NCI-H2107 (cell line): ENCODE results near the gene TOX2.

Experiments used
- DNase-seq: peaks from one replicate; lab custom pipeline; 2025; lab: John Stamatoyannopoulos, UW

Gene TOX2

DNA sequence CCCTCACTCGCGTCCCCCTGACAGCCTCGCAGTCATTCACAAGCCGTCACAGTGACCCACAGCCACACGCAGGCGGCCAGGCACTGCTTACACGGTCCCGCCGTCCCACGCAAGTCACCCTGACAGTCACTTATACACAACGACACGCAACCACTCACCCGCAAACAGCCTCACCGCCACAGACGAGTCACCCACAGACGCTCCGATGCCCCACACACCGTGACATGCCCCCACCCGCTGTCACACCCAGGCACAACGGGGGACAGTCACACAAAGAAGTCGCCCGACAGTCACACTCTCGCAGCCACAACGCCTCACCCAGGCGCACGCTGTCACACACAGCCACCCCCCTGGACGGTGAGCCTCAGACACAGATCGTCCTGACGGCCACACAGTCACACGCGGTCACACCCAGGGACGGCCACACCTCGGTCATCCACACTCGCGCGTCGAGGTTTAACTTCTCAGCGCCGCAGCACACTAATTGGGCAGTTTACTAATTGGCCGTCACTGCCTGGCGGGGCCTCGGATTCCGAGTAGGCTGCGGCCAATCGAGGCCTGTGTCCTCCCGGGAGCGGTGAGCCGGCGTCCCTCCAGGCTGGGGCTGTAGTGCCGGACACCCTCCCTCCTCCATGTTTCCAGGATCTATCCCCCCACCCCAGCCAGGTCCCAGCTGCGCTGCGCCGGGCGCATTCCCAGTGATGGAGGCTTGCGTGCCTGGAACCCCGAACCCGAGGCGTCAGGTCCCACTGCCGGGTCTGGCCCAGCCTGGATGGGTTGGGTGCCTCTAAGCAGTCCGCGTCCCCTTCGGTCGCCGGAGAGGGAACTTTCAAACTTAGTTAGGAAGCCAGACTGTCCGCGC lies 790 bp downstream of the TOX2 start:
- DNase-seq: no peak

DNA sequence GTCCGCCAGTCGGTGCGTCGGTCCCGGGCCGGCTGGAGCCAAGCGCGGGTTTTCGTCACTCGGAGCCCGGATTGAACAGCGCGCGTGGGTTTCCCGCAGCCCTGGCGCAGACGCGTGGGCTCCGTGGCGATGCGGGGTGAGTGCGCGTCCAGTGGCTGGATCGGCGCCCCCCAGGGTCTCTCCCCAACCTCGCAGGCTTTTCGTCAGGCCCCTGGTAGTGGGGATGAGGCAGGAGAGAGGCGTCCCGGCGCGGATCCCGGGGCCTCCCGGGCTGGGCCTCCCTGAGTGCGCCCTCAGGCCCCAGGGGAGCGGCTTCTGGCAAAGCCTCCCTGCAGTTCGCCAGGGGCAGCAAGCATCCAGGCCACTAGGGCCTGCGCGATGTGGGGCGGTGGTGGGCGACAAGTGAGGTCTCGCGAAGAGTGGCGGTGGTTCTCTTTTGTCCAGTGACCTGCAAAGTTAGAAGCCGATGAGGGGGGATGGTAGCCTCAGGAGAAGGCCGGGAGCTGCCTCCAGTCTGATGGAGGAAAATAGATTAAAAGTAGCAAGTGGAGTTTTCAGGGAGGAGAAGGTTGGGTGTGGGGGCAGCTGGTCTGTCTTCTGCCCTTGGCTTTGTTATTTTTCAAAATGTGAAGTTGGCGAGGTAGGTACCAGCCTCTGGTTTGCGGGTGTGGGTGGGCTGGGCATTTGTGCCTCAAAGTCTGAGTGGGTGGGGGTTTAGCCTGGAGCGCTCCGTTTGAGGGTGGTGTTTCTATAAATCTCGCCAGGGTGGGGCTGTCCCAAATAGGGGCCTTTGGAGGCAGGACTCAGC lies 1.6 kb downstream of the TOX2 start:
- no peak for DNase-seq

DNA sequence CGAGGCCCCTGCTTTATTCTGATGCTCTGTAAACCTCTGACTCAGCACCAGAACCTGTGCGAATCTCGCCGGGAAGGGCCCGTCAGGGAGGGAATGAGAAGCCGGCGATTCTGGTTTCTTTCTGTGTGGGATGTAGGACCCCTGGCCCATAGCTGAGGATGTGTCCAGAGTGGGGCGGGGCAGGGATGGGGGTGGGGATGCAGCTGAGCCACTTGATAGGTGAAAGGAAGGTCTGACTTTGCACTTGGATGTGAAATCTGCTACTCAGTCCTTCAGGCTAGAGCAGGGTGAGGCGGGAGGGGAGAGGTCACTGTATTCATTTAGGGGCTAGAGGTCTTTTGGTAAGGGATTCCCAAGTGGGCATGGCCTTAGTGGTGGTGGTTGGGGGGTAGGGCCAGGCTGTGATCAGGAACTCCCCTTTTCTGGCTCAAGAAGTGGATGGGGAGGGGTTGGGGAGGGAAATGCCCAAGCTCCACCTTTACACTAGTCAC lies 2.3 kb downstream of the TOX2 start:
- no peak for DNase-seq

DNA sequence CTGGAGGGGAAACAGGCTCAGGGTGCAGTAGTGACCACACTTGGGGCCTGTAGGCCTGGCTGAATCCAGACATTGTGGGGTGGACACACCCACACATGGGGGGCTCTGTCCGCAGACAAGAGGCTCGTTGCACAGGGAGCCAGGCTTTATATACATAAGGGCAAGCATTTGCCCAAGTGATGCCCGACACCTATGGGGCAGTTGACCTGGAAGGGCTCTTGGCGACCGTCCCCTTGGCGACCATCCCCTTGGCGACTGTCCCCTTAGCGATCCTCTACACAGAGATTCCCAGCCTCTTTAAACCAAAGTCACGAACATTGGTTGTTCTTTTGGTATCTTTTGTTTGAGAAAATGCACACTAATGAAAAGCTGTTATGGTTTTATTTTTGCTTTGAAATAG lies 2.7 kb downstream of the TOX2 start:
- no peak for DNase-seq

DNA sequence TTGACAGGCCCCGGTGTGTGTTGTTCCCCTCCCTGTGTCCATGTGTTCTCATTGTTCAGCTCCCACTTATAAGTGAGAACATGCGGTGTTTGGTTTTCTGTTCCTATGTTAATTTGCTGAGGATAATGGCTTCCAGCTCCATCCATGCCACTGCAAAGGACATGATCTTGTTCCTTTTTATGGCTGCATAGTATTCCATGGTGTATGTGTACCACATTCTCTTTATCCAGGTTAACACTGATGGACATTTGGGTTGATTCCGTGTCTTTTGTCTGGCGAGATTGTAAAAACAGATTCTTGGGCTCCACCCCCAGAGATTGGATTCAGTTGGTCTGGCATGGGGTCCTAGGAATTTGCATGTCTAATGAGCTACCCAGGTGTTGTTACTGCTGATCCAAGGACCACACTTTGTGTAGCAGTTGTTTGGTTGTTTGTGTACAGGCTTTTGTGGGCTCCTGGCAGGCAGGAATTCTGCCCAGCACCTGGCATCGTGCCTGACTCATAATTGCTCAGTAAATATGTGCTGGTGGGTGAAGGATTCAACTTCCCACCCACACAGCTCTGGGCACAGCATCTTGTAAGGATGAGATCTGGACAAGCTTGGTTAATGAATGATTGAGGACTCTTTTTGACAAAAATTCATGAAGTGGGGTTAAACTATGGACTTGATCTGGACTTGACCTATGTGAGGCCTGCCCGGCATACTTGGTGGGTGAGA lies 5.2 kb downstream of the TOX2 start:
- DNase-seq: no peak

DNA sequence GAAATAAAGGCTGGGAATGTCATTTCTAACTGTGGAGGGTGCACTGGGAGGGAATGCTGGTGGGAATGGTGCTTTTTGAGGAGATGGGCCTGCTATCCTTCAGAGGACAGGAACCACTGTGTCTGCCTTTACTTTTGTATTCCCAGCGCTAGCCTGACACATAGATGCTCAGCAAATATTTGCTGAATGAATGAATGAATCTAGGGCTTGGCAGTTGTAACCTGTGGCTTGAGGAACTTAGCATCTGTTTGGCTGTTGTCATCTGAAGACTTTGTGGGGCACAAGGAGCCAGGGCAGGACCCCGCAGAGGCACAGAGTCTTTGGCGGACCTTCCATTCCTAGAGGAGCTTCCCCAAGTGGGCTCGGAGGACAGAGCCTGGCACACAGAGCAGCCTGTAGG lies 6.1 kb downstream of the TOX2 start:
- DNase-seq: no peak

DNA sequence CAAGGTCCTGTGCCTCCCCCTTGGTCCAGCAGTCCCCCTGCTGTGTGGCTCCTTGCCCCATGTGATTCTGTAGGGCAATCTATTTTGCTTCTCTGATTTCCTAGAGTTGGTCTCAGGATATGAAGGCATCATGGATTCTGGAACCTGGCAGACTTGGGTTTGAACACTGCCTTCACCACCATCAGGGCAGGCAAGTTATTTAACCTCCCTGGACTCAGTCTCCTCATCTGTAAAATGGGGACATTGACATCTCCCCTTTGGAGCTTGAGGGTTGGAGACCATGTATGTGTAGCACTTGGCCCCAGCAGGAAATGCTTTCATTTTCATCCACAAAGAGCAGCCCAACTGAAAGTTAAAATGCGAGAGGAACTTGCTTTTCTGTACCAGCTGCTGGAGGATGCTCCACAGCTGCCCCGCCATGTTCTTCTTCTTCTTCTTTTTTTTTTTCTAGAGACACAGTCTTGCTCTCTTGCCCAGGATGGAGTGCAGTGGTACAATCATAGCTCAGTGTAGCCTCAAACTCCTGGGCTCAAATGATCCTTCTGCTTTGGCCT lies 6.7 kb downstream of the TOX2 start:
- no peak for DNase-seq

DNA sequence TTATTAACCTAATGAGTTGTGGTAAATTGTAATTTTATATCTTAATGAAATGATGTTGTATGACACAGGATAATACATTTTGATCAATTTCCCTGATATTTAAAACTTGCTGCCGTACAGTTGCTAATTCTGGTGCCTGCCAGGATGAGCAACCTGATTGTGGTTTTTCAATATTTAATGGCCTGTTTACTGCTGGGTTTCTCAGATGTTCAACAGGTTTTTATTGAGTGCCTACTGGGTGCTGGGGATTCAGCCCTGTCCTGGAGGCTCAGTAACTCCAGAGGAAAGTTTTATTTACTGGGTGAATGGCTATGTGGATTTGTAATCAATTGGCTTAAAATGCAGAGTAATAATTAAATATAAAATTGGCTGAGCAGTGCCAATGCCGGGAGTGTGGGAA lies 8.0 kb downstream of the TOX2 start:
- no peak for DNase-seq

DNA sequence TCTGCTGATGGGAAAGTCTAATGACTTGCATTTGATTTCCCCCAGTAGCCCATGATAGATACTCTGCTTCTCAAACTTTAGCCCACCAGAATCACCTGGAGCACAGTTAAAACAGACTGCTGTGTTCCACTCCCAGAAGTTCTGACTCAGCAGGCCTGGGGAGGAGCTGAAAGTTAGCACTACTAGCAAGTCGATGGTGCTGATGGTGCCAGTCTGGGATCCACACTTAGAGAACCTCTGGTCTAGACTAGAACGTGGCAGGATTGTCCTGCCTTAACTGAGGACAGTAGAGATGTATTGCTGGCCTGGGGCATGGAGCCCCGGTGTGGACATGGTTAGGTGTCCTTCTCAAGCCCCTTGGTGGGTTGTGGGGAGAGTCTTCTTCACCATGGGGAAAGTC lies 8.7 kb downstream of the TOX2 start:
- DNase-seq: no peak

DNA sequence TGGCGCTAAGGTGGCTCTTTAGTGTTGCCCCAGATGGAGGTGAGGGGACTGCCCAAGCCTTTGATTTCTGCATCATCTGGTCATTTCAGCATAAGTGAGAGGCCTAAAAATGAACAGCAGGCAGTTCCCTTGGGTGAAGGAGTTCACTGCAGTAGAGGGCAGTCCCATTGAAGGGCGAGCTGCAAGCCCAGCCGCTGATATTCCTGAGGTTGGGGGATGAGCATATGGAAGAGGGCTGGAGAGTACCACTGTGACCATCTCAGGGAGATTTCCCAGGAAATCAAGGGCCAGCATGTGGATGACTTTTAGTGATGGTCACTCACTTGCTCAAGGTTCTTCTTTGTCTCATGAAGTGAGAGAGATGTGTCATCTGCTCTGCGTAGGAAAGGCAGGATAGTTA lies 9.3 kb downstream of the TOX2 start:
- no peak for DNase-seq

DNA sequence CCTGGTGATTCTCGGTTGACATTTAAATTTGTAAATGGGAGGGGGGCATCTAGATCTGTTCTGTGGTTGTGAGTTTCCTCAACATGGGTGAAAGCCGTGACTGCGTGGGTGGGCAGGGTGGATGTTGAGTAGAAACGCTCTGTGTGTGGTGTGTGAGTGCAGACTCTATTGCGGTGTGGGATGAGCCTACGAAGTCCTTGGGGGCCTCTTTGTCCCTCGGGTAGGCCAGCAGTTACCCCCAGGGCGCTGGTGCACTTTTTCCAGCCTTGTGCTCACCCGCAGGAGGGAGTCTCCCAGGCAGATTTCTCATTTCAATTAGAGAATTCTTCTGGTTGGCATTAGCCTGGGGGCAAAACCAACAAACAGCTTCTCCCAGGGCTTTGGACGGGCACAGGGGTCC lies 10.6 kb downstream of the TOX2 start:
- DNase-seq: no peak

DNA sequence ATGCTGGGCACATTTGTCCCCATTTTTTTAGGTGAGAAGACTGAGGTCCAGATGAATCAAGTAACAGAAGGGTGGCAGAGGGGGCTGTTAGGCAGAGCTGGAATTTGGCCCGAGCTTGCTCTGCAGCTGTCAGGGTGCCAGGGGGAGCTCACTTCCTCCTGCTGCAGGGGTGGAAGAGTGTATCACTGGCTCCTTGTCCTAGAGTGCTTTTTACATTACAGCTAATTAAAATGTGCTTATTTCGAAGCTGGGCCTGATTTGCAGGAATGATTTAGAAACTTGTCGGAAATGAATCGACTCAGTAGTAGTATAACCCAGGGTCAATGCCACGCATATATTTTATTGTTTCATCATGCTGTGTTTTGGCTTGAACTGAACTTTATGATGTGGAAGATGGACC lies 11.1 kb downstream of the TOX2 start:
- no peak for DNase-seq

DNA sequence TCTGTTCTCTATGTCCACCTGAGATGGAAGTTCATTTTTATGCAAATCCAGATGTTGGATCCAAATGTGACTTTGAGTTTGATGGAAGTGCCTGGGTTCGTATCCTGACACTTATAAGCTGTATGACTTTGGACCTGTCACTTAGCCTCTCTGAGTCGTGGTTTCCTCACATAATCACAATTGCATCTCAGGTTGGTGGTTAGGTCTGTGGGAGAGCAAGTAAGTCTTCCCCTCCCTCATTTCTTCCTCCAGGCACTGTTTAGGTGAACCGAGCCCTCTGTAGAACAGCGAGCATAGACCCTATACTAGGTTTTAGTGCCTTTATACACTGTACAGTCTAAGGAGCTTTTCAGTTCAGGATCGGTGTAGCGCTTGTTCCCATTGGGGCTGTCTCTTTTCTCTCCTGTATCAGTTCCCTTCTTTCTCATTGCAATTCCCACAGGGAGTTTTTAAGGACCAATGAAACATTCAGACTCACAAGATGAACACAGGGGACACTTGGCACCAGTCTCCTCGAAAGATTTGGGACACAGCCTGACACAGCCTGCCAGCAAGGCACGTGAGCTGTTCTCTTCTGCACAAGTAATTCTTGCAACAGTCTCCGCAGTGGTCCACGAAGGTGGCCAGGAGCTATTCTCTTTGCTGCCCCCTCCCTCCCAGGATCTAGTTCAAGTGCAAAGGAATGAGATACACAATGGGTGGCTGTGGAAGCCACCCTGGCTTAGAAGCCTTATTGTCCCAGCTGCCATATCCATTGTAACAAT lies 11.8 kb downstream of the TOX2 start:
- DNase-seq: no peak

DNA sequence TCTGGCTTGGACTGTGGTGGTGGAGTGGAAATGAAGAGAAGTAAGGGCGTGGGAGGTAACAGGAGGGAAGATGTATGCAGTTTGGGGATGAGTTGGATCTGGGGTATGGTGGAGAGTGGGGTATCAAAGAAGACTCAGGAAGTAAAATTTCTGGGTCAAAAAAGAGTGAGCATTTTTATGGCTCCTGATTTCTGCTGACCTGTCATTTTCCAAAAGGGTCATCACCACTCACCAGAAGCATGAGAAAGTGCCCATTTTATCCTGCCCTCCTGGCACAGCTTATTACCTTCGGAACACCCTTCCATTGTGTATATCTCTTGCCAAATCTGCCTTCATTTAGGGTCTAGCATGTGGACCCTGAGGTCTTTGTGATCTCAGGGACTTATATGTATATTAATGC lies 17.3 kb downstream of the TOX2 start:
- no peak for DNase-seq

DNA sequence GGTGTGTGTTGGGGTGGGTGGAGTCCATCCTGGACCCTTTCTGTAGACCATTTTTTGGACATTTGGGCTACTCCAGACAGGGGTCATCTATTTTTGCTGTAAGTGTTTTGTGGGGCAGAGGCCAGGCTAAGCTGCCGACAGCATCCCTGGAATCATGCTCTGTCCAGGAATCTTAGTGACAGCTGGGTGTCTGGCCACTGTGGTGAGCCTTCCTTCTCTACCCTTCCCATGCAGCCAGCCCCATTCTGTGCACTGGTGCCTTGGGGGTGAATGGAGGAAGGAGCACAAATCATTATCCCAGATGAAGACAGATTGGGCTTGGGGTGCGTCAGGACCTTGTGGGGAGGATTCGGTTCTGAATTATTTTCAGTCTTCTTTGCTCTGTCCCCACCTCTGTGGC lies 20.2 kb downstream of the TOX2 start:
- DNase-seq: no peak

DNA sequence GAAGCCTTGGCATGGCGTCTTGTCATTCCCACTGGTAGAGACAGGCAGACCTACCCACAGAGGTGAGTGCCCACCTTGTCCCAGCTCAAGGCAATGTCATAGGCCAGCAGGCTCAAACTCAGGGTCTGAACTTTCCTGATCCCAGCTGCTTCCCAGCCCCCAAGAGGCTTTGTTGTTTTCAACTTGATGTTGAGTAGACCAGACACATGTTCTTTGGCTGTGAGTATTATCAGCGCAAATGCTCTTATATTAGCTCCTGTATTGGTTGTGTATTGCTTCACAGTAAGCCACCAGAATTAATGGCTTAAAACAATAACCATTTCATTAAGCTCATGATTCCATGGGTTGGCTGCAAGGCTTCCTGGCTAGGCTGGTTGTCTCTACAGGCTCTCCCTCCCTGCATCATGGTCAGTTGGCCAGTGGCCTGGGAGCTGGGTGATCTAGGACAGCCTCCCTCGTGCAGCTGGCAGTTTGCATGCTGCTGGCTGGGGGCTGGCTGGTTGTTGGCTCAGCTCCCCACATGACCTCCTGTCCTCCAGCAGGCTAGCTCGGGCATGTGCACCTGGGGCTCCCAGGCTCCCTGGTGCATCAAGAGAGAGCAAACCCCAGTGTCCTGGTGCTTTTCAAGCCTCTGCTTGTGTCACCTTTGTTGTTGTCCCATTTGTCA lies 21.6 kb downstream of the TOX2 start:
- no peak for DNase-seq

DNA sequence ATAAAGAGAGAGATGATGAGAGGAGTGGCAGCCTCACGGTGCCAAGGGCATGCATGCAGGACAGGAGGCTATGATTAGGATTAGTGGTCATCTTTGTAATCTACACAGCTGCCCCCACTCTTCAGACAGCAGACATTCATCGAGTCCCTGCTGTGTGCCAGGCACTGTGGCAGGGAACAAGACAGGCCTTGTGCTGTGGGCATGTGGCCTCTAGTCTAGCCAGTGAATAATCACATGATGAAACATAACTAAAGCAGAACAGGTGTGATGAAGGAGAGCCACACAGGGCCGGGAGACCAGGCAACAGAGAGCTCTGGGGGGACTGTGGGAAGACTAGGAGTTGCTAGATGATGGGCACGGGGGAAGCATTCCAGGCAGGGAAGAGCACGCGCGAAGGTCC lies 22.2 kb downstream of the TOX2 start:
- no peak for DNase-seq

DNA sequence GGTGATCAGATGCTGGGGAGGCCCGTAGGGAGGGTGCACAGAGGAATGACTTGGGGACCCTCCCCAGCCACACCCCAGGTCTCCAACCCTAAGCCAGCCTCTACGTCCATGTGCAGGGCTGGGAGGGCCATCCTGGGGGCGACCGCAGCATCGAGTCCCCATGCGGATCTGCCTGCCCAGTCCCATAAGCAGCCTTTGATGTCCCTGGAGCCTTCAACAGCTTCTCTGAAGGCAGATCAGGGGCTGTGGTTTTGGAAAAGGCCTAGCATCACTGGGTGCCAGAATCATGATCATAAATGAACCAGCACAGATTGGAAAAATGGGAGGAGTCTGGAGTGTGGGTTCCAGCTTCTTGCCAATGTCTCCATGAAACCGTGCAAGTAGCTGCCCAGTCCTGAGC lies 22.9 kb downstream of the TOX2 start:
- DNase-seq: no peak

DNA sequence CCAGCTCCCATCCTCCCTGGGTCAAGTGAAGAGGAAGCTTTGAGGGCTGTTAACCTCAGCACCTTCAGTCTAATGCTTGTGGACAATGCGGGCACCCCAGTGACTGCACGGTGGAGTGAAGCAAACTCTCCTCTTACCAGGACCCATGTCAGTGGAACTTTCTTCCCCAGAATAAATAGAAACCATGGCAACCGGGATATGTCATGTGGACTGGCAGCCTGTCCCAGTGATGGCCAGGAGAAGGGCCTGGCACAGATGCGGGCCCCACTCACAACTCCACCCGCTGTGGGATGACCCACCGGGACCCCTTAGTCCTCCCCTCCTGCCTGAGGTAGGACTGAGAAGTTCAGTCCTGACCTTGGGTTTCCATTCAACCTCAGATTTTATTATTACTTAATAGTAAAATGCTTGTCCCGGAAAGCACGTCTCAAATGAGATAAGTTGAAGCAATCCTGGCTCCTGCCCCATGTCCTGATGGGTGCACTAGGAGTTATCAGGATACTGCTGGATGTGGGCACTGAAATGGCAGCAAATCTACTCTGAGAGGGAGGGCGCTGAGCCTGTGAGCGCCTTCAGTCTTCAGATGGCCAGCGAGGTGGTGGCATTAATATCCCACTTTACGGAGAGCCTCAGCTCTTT lies 23.5 kb downstream of the TOX2 start:
- DNase-seq: no peak

DNA sequence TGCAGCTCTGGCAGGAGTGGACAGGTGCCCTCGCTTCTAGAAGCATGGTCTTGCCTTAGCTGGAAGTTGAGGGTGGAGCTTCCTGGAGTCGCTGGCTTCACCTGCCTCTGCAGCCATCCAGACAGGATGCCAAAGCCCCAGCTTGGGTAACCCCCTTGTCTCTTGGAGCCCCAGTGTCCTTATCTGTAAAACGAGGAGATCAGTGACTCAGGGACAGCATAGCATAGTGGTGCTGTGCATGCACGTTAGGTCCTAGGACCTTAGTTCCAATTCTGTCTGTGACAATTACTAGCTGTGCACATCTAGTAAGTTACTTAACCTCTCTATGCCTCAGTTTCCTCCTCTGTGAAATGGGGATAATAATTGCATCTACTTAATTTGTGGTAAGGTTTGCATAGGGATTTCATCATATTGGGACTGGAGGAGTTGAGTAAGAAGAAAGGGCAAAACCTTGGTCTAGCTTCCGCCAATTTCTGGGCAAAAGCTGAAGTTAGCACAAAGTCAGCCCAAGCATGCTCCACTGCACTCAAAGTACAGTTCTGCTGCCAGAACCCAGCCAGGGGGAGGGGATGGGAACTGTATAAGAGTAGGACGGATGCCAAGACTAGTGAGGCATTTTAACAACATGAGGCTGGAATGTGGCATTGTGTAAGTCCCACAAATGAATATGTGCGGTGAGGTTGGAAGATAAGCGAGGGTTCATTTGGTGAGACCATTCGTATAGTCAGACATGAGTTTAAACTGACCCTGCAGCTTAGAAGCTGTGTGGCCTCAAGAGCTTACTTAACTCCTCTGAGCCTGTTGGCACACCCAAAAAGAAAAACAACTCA lies 24.5 kb downstream of the TOX2 start:
- DNase-seq: no peak
